ENCODE measurements around the gene MAP4K4.
A peak's percentile ranks its signal among the peaks of the same experiment; 100 is the strongest.
"Not testable (repeated sequence)": the region's sequence is repeated elsewhere in the genome, so short reads cannot be mapped to it uniquely, and the experiment has no call there.

The MAP4K4 gene

GRCh38 chr2:101770726-101771125, 73.2 kb downstream of the MAP4K4 start:
- no peak for TF ChIP-seq JUND (IDR thresholded peaks at IDR 0.05; ENCODE audit: low read depth)
- peak; percentile 21 to 71 for DNase-seq (ENCODE audit: low read depth in 1 of 2, low spot score in 1 of 2)
- in situ Hi-C loops (cut with HindIII; ENCODE audit: low pct_unique_long_range_greater_than_20kb, low sequenced_read_pairs): no loop called here

- in situ Hi-C loops (cut with HindIII; ENCODE audit: low pct_unique_long_range_greater_than_20kb, low sequenced_read_pairs): no loop called here
- TF ChIP-seq JUND (IDR thresholded peaks at IDR 0.05; ENCODE audit: low read depth): no peak
- no peak for DNase-seq (ENCODE audit: low read depth in 1 of 2, low spot score in 1 of 2)
These were observed 73.9 kb downstream of the MAP4K4 start for GRCh38 chr2:101771227-101771902.

GRCh38 chr2:101771910-101772321, 74.4 kb downstream of the MAP4K4 start:
- DNase-seq (ENCODE audit: low read depth in 1 of 2, low spot score in 1 of 2): no peak
- in situ Hi-C loops (cut with HindIII; ENCODE audit: low pct_unique_long_range_greater_than_20kb, low sequenced_read_pairs): no loop called here
- TF ChIP-seq JUND (IDR thresholded peaks at IDR 0.05; ENCODE audit: low read depth): no peak

GRCh38 chr2:101773137-101773536, 75.6 kb downstream of the MAP4K4 start:
- DNase-seq (ENCODE audit: low read depth in 1 of 2, low spot score in 1 of 2): no peak
- in situ Hi-C loops (cut with HindIII; ENCODE audit: low pct_unique_long_range_greater_than_20kb, low sequenced_read_pairs): no loop called here
- TF ChIP-seq JUND (IDR thresholded peaks at IDR 0.05; ENCODE audit: low read depth): no peak

GRCh38 chr2:101773961-101774360, 76.5 kb downstream of the MAP4K4 start:
- in situ Hi-C loops (cut with HindIII; ENCODE audit: low pct_unique_long_range_greater_than_20kb, low sequenced_read_pairs); DNase-seq (ENCODE audit: low read depth in 1 of 2, low spot score in 1 of 2): not testable (repeated sequence)

- no peak for DNase-seq (ENCODE audit: low read depth in 1 of 2, low spot score in 1 of 2)
- in situ Hi-C loops (cut with HindIII; ENCODE audit: low pct_unique_long_range_greater_than_20kb, low sequenced_read_pairs): no loop called here
- no peak for TF ChIP-seq JUND (IDR thresholded peaks at IDR 0.05; ENCODE audit: low read depth)
These were observed 77.6 kb downstream of the MAP4K4 start for GRCh38 chr2:101775092-101775491.

- DNase-seq (ENCODE audit: low read depth in 1 of 2, low spot score in 1 of 2): no peak
- in situ Hi-C loops (cut with HindIII; ENCODE audit: low pct_unique_long_range_greater_than_20kb, low sequenced_read_pairs): no loop called here
- no peak for TF ChIP-seq JUND (IDR thresholded peaks at IDR 0.05; ENCODE audit: low read depth)
These were observed 78.1 kb downstream of the MAP4K4 start for GRCh38 chr2:101775636-101776035.

- no peak for TF ChIP-seq JUND (IDR thresholded peaks at IDR 0.05; ENCODE audit: low read depth)
- DNase-seq (ENCODE audit: low read depth in 1 of 2, low spot score in 1 of 2): no peak
- in situ Hi-C loops (cut with HindIII; ENCODE audit: low pct_unique_long_range_greater_than_20kb, low sequenced_read_pairs): no loop called here
These were observed 78.9 kb downstream of the MAP4K4 start for GRCh38 chr2:101776172-101777043.

- no peak for DNase-seq (ENCODE audit: low read depth in 1 of 2, low spot score in 1 of 2)
- in situ Hi-C loops (cut with HindIII; ENCODE audit: low pct_unique_long_range_greater_than_20kb, low sequenced_read_pairs): no loop called here
- no peak for TF ChIP-seq JUND (IDR thresholded peaks at IDR 0.05; ENCODE audit: low read depth)
These were observed 79.8 kb downstream of the MAP4K4 start for GRCh38 chr2:101777337-101777736.

- TF ChIP-seq JUND (IDR thresholded peaks at IDR 0.05; ENCODE audit: low read depth): no peak
- in situ Hi-C loops (cut with HindIII; ENCODE audit: low pct_unique_long_range_greater_than_20kb, low sequenced_read_pairs): no loop called here
- DNase-seq (ENCODE audit: low read depth in 1 of 2, low spot score in 1 of 2): no peak
These were observed 80.6 kb downstream of the MAP4K4 start for GRCh38 chr2:101778102-101778501.

- DNase-seq (ENCODE audit: low read depth in 1 of 2, low spot score in 1 of 2): no peak
- no peak for TF ChIP-seq JUND (IDR thresholded peaks at IDR 0.05; ENCODE audit: low read depth)
- in situ Hi-C loops (cut with HindIII; ENCODE audit: low pct_unique_long_range_greater_than_20kb, low sequenced_read_pairs): no loop called here
These were observed 81.7 kb downstream of the MAP4K4 start for GRCh38 chr2:101779190-101779589.

GRCh38 chr2:101779656-101780055, 82.1 kb downstream of the MAP4K4 start:
- no peak for TF ChIP-seq JUND (IDR thresholded peaks at IDR 0.05; ENCODE audit: low read depth)
- no peak for DNase-seq (ENCODE audit: low read depth in 1 of 2, low spot score in 1 of 2)
- in situ Hi-C loops (cut with HindIII; ENCODE audit: low pct_unique_long_range_greater_than_20kb, low sequenced_read_pairs): no loop called here

GRCh38 chr2:101781326-101781725, 83.8 kb downstream of the MAP4K4 start:
- in situ Hi-C loops (cut with HindIII; ENCODE audit: low pct_unique_long_range_greater_than_20kb, low sequenced_read_pairs): no loop called here
- TF ChIP-seq JUND (IDR thresholded peaks at IDR 0.05; ENCODE audit: low read depth): no peak
- no peak for DNase-seq (ENCODE audit: low read depth in 1 of 2, low spot score in 1 of 2)

Data from T47D (cell line).